Measurements from ENCODE around the gene ZNF664. TPM values are rescaled to one million over a fixed set of nuclear protein-coding genes. Genes with fewer than 3 reads are reported as not detected.

ZNF664 gene
- total and polyA plus RNA-seq, 12 donors = 36.9 to 94.6 (median 76.9) TPM

DNA sequence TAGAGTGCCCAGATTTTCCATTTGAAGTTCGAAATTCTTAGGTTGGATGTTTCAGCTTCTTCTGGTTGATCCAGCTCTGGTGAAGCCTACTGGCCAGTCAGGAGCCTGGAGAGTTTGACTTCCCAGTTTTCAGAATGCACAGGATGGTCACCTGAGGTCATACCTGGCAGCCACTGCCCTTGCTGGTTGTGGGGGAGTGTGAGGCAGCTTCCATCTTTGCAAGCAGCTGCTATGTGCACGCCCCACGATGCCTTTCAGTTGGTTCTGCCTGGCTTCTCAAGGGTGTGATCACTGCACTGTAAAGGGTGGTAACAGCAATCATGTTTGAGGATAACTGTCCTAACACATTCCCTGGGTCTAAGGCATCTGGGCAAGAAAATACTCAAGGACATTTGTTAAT is 15.8 kb upstream of the ZNF664 start:
- DNase-seq = no peak
- Histone ChIP-seq H3K36me3 (peaks cover 0 to 12% (median 0%) of the 10 kb centered on the region in 9 donors), H3K9me3 (no peaks in the 10 kb centered on the region), H3K27ac (peak overlapping the region in 1 of 10 donors; percentile 79), H3K4me1 (peaks cover 5 to 74% (median 26%) of the 10 kb centered on the region in 9 donors), H3K27me3 (no peaks in the 10 kb centered on the region), H3K4me3 (no peak overlapping the region)
- TF ChIP-seq CTCF (IDR thresholded peaks at IDR 0.05) = no peak
- ATAC-seq = no peak
- 82 to 89% methylated on average over 3 of the region's 3 CpGs for WGBS, 2 donors
- intact Hi-C loops (cut with DNase I) = no loop called here

DNA sequence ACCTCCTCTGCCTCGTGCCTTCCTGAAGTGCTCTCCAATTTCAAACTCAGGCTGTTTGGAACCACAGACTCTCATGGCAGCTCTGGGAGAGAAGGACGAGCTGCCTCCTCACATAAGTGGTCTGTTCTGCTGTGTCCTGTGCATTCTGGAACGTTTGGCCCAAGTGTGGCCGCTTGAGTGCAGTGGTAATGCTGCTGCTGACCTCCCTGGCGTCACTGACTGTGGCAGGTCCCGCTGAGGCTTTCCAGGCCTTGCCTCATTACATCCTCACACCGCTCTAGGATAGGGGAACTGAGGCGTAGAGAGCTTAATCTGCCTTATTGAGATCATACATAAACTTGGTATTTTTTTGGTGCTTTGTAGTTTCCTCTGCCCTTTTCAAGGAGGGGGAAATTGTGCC is 14.6 kb upstream of the ZNF664 start:
- H3K9me3 ChIP-seq = no peaks in the 10 kb centered on the region
- 46 to 56% methylated on average over 8 of the region's 8 CpGs for WGBS, 2 donors
- peak; percentile 52 to 57 for DNase-seq
- ATAC-seq = peak in 7 of 8 donors; percentile 70 to 91 (median 87)
- peaks cover 0 to 12% (median 0%) of the 10 kb centered on the region in 9 donors for H3K36me3 ChIP-seq
- no peak for TF ChIP-seq CTCF (IDR thresholded peaks at IDR 0.05)
- H3K4me3 ChIP-seq = no peak overlapping the region
- H3K4me1 ChIP-seq = peaks cover 0 to 76% (median 17%) of the 10 kb centered on the region in 9 donors
- intact Hi-C loops (cut with DNase I) = no loop called here
- H3K27ac ChIP-seq = peak overlapping the region in 9 of 10 donors; percentile 24 to 79 (median 64)
- no peaks in the 10 kb centered on the region for H3K27me3 ChIP-seq

- peaks cover 0 to 12% (median 0%) of the 10 kb centered on the region in 9 donors for H3K36me3 ChIP-seq
- H3K4me3 ChIP-seq = no peak overlapping the region
- ATAC-seq (no peak), DNase-seq (no peak)
- 76 to 80% methylated on average over 9 of the region's 9 CpGs for WGBS, 2 donors
- peaks cover 0 to 78% (median 17%) of the 10 kb centered on the region in 9 donors for H3K4me1 ChIP-seq
- no peak for TF ChIP-seq CTCF (IDR thresholded peaks at IDR 0.05)
- no peaks in the 10 kb centered on the region for H3K27me3 ChIP-seq
- H3K9me3 ChIP-seq = no peaks in the 10 kb centered on the region
- peak overlapping the region in 9 of 10 donors; percentile 24 to 79 (median 64) for H3K27ac ChIP-seq
- intact Hi-C loops (cut with DNase I) = no loop called here
Observed at GRCh38 chr12:123958876-123959275, 14.1 kb upstream of the ZNF664 start.

DNA sequence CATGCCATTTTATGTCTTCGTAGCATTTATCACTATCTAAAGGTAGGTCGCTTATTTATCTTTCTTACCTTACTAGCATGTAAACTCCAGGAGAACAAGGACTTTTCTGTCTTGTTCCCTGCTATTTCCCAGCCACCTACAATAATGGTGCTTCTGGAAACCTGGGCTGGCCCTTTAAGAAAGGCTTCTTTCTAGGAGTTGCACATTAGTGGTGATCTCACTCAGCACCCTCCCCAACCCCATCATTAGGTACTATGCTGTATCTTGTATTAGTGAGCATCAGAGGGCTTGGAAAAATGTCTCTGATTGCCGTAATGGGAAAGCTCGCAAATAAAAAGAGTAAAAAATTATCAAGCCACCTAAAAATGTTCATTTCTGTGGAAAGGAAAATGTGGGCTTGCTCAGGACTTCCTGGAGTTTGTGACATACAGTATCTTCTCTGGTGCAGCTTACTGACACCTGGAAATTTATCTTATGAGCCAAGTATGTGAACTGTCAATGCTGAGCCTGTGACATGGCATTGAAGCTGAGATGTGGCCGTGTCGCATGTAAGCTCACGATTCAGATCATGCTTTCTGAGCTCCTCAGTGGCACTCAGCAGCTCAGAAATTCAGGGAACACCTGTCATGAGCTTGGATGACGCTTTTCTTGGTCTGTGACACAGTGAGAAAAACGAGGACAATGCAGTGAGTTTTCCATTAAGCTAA is 12.8 kb upstream of the ZNF664 start:
- 86 to 89% methylated on average over 9 of the region's 9 CpGs for WGBS, 2 donors
- Histone ChIP-seq H3K36me3 (peaks cover 0 to 13% (median 0%) of the 10 kb centered on the region in 9 donors), H3K9me3 (no peaks in the 10 kb centered on the region), H3K4me1 (peaks cover 0 to 65% (median 7%) of the 10 kb centered on the region in 9 donors), H3K27ac (no peak overlapping the region), H3K27me3 (no peaks in the 10 kb centered on the region), H3K4me3 (no peak overlapping the region)
- intact Hi-C loops (cut with DNase I) = no loop called here
- no peak for DNase-seq
- no peak for ATAC-seq
- no peak for TF ChIP-seq CTCF (IDR thresholded peaks at IDR 0.05)

Measured in heart right ventricle (tissue), 16 donors.